Hematopoietic multipotent progenitor cell treated with erythropoietin and hydrocortisone succinate and interleukin-3 and kit ligand, for 8 days (in vitro differentiated cells): ENCODE results near the gene SPATA3.
"Not testable (repeated sequence)": the region's sequence is repeated elsewhere in the genome, so short reads cannot be mapped to it uniquely, and the experiment has no call there.

Experiments used
- DNase-seq: peaks from one replicate; pipeline ENCODE4 v3.0.0-alpha.2; 2015

The SPATA3 gene

DNA sequence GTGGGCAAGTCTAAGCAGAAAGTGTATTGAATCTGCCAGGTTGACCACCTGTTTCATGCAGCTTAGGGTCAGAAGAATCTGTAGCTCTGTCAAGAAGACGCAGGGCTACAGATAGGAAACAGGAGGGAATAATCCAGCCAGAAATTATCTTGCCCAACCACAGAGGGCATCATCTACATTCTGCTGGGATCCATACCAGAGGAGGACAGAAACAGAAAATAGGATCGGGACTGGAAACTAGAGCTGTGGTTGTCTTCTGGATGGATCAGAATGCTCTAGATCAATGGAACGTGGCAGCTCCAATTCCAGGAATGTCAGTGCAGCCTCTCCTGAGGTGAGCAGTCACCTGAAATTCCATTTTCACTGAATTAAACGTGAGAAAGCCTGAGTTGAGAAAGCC is 3.6 kb downstream of the SPATA3 start:
- DNase-seq, result no peak

DNA sequence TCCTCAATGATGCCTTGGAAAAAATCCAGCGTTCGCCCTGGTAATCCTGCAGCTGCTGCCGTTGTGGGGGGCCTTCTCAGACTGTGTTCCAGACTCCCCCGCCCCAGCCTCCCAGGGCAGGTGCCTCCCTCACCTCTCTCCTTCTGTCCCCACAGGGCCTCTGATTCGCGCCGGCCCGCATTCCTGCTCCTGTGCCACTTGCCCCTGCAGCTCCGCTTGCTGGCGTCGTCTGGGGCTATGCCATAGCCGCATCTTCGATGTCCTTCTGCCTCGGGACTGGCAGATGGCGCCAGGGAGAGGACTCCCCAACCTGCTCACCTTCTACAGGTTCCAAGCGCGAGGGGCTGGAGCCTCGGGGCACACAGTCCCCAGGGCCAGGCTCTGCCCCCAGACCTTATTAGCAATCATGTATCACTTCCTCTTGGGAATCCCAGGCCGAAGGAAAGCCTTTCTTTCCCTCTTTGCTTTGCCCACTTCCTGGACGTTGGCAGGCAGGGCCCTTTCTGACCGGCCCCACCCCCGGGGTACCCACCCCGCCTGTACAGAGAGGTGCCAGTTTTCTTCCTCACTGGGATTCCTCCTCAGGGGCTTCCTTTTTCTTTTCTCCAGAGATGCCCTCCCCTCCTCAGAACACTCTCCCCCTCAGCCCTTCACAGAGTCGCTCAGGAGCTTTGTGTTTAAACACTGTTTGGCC is 4.4 kb downstream of the SPATA3 start:
- no peak for DNase-seq

DNA sequence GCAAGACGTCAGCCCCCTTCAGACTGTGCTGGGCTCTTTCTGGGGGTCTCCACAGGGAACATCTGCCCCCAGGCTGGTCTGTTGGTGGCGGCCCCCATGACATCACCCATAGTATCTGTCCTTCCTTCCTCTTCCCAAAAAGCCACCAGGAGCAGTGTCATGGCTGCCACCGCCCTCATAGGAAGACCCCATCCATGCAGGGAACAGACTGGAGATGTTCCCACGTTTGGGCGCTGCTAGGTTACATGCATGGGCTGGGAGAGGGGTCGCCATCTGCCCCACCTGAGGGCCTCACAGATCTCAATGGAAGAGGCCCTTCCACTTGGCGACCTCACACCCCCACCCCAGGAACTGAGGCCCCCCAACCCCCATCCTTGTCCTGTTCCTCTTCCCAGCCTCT is 5.1 kb downstream of the SPATA3 start:
- no peak for DNase-seq

DNA sequence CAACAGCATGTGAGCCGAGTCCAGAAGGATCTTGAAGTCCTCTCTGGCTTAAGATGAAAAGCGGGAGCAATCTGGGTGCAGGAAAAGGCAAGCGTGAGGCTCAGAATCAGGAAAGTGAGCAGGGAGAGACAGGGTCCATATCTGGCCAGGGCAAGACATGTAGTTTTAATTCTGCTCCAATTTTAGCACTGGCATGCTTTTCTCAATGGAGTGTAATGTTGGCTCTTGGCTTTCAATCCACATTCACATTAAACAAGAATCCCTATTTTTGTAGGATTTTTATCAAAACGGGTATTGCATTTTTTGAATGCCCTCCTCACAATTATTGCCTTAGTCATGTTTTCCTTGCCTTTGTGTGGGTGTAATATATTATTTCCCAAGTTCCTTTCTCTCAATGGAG is 6.0 kb downstream of the SPATA3 start:
- DNase-seq, result no peak

DNA sequence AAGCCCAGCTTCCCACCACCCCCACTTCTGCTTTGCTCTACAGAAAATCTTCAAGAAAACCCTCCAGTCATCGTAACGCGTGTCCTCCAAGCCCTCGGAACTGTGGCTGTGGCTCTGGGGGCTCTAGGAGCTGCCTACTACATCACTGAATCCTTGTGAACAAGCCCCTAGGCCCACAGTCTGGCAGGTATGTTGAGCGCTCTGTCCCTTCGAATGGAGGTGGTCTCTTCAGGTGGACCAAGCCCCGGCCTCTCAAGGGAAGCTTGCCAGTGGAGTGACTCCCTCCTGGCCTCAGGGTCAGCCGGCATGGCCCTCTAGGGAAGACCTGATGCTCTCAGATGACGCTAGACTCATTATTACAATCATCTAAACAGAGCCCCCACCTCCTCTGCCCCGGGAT is 6.7 kb downstream of the SPATA3 start:
- no peak for DNase-seq

GRCh38 chr2:231003186-231003585 is 7.3 kb downstream of the SPATA3 start:
- DNase-seq, result no peak

DNA sequence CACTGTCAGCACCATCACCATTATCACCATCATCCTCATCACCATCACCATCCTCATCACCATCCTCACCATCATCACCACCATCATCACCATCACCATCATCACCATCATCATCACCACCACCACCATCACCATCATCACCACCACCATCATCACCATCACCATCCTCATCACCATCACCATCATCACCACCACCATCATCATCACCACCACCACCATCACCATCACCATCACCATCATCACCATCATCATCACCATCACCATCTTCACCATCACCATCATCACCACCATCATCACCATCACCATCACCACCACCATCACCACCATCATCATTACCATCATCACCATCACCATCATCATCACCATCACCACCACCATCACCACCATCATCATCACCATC is 9.0 kb downstream of the SPATA3 start:
- not testable (repeated sequence) for DNase-seq

GRCh38 chr2:231007286-231008098 is 11.6 kb downstream of the SPATA3 start:
- no peak for DNase-seq

DNA sequence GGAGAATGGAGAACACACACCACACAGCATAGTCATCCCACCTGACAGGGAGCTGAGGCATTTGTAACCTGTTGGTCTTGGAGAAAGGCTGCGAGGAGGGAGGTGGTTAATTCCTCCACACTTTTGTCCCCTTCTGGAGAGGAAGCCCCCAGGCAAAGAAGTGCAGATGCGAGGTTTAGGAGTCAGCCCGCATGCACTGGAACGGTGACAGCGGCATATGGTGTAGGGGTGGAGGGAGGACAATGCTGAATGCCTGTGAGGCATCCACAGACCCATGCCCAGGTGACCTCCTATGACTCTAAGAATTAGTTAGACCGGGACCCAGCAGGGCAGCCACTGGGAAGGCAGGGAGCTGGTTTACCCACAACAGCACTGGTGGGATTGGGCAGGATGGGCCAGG is 12.2 kb downstream of the SPATA3 start:
- DNase-seq, result no peak

GRCh38 chr2:231009236-231009919 is 13.5 kb downstream of the SPATA3 start:
- DNase-seq, result no peak

DNA sequence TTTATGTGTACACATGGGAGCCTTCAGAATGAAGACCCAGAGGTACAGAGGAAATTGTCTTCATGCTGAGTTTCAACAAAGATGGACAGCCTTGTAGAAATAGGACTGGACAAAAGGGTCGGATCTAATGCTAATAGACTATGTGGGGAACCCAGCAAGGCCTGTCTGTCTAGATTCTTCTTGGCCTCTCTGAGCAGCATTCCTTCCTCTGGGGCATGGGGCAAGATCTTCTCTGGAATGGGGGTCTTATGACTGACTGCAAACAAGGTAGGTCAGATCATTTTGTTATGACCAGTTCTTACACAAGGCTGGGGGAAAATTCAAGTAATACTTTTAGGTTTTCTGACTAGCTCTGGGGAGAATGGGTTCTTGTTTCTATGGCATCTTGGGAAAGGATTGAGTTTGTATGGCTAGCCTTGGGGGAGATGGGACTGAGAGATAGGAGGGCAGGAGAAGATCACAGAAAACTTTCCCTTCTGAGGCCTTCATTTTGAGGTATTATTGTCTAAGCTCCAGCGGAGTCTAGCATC is 14.3 kb downstream of the SPATA3 start:
- no peak for DNase-seq

- no peak for DNase-seq
These were observed 15.6 kb downstream of the SPATA3 start for GRCh38 chr2:231011526-231011925.

- no peak for DNase-seq
These were observed 16.5 kb downstream of the SPATA3 start for GRCh38 chr2:231012463-231012862.

DNA sequence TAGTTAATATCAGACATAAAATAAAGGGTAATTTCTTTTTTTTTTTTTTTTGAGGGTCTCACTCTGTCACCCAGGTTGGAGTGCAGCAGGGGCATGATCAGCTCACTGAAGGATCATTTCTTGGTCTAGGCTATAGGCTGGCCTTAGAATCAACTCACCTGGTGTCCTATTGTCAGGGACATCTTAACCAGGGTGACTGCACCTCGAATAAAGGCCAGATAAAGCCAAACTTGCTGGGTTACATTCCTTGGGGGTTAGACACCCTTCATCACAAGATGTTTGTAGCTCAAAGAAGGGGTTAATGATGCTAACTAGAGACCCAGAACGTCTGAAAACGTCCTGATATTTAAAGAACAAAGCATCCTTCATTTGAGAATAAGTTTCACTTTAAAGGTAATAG is 17.9 kb downstream of the SPATA3 start:
- no peak for DNase-seq

GRCh38 chr2:231015478-231015877 is 19.6 kb downstream of the SPATA3 start:
- no peak for DNase-seq

GRCh38 chr2:231015926-231016325 is 20.0 kb downstream of the SPATA3 start:
- DNase-seq, result no peak

GRCh38 chr2:231016566-231017230 is 20.8 kb downstream of the SPATA3 start:
- DNase-seq, result no peak

GRCh38 chr2:231017231-231017598 is 21.3 kb downstream of the SPATA3 start:
- peak; percentile 19 for DNase-seq

GRCh38 chr2:231018184-231018583 is 22.3 kb downstream of the SPATA3 start:
- DNase-seq, result no peak

DNA sequence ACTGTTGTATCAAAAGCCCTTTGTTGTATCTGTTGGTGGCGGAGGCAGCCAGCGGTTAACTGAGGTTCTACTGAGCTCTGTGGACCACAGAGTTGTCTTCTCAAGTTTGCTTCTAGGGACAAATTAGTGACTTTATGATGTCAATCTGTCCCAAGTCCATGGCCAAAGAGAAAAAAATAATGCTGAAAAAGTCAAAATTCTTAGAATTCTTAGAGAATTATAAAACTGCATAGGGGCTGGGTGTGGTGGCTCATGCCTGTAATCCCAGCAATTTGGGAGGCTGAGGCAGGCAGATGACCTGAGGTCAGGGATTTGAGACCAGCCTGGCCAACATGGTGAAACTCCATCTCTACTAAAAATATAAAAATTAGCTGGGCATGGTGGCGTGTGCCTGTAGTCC is 29.1 kb downstream of the SPATA3 start:
- not testable (repeated sequence) for DNase-seq

DNA sequence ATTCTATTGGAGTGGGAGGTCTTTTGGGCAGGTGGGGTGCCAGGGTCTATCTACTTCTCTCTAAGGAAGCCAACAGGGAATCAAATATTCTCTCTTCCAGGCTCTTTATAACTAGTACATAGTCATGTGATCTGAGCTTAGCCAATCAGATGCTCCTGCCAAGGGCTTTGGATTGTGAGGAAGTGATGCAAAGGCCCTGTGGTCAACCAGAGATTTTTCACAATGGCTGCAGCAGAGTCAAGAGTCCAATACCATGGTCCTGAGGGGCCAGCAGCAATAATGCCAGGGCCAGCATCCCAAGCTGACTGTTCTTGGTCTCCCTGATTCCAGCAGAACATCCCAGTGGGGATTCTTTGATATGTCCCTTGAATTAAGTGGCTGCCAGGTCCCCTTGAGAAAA is 33.0 kb downstream of the SPATA3 start:
- no peak for DNase-seq

- no peak for DNase-seq
These were observed 33.6 kb downstream of the SPATA3 start for GRCh38 chr2:231029563-231029962.

- DNase-seq, result no peak
These were observed 34.8 kb downstream of the SPATA3 start for GRCh38 chr2:231030725-231031124.
